Measurements from ENCODE around the gene NEDD4L.

The NEDD4L gene

GRCh38 chr18:58297198-58297597, 253.2 kb downstream of the NEDD4L start:
- DNase-seq (ENCODE audit: low spot score in 2 of 2) (no peak), ATAC-seq (replicated peaks; ENCODE audit: extremely low read depth, poor library complexity, severe bottlenecking) (no peak)
- peaks cover 20% of the 10 kb centered on the region for H3K27me3 Mint-ChIP-seq
- H3K36me3 Mint-ChIP-seq (ENCODE audit: insufficient read depth) = peaks cover 2% of the 10 kb centered on the region
- no peaks in the 10 kb centered on the region for H3K4me1 Mint-ChIP-seq
- H3K27ac Mint-ChIP-seq (ENCODE audit: low read depth) = no peak overlapping the region
- no peak overlapping the region for H3K4me3 Mint-ChIP-seq
- no peaks in the 10 kb centered on the region for H3K9me3 Mint-ChIP-seq

DNA sequence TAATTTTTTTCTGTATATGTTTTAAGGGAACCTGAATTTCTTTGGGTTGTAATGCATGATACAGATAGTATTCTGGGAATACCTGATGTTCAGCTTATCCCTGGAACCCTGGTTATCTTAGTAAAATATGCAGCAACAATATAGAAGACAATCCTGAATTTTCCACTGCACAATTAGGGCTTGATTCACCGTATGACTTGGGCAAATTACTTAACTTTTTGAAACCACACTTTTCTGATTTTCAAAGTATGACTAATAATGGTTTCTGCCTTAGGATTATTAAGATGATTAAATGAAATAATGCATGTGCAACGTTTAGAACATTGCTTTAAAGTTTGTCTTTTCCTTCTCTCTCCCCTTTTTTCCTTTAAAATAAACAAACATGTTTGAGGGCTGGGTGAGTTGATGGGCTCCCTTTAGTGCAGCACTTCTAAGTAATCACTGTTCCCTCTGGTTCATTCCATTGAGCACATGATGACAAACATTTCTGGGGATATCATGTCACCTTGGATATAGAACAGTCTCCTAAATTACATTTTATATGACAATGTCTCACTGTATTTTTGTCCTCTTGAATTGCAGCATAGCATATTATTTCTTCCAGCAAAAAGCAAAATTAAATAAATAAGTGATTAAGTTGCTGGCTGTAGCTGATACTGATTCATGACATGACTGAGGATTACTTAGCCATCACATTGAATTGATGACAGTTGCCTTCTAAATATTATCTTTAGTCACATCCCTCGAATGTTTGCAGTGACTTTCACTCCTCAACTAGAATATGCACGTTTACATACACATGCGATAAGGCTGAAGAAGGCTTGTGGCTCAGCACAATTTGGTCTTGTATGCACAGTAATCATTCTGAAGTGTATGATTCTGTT, 254.5 kb downstream of the NEDD4L start:
- no peak overlapping the region for H3K27ac Mint-ChIP-seq (ENCODE audit: low read depth)
- H3K36me3 Mint-ChIP-seq (ENCODE audit: insufficient read depth) = peaks cover 2% of the 10 kb centered on the region
- DNase-seq (ENCODE audit: low spot score in 2 of 2) = no peak
- H3K4me3 Mint-ChIP-seq = no peak overlapping the region
- no peaks in the 10 kb centered on the region for H3K9me3 Mint-ChIP-seq
- H3K27me3 Mint-ChIP-seq = peaks cover 33% of the 10 kb centered on the region
- no peaks in the 10 kb centered on the region for H3K4me1 Mint-ChIP-seq
- no peak for ATAC-seq (replicated peaks; ENCODE audit: extremely low read depth, poor library complexity, severe bottlenecking)

DNA sequence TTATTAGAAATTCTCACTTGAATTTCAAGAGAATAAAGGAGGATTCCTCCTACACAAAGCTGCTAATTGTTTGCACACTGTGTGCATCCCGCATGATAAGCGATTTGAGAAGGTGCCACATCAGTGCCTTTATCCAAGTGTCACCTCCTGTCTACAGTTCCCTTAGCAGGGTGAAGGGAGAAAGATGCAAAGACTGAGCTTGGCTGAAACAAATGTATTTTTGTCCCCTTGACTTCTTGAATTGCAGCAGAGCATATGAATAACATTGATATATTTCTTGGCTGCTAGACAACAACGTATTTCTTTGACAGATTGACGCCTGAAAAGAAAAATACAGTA, 255.1 kb downstream of the NEDD4L start:
- Mint-ChIP-seq H3K36me3 (ENCODE audit: insufficient read depth) (no peaks in the 10 kb centered on the region), H3K27me3 (peaks cover 39% of the 10 kb centered on the region), H3K9me3 (no peaks in the 10 kb centered on the region), H3K27ac (ENCODE audit: low read depth) (no peak overlapping the region), H3K4me1 (no peaks in the 10 kb centered on the region), H3K4me3 (no peak overlapping the region)
- DNase-seq (ENCODE audit: low spot score in 2 of 2) = no peak
- no peak for ATAC-seq (replicated peaks; ENCODE audit: extremely low read depth, poor library complexity, severe bottlenecking)

DNA sequence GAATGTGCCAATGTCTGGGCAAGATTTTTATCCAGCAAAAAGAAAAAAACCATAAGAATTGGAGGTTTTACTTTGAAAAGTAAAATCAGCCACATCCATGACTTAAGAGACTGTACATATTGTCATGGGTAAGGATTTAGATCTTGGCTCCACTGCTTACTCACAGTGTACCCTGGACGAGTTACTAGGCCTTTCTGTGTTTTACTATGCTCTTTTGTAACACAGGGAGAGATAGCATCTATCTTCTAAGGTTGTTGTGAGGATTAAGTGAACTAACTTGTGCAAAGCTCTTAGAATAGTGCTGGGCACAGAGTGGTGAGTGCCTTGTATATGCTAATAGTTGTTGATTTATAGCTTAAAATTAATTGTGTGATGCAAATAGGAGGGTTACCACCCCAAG, 255.9 kb downstream of the NEDD4L start:
- Mint-ChIP-seq H3K36me3 (ENCODE audit: insufficient read depth) (no peaks in the 10 kb centered on the region), H3K27me3 (peaks cover 45% of the 10 kb centered on the region), H3K9me3 (no peaks in the 10 kb centered on the region), H3K4me1 (no peaks in the 10 kb centered on the region), H3K4me3 (no peak overlapping the region), H3K27ac (ENCODE audit: low read depth) (no peak overlapping the region)
- DNase-seq (ENCODE audit: low spot score in 2 of 2) (no peak), ATAC-seq (replicated peaks; ENCODE audit: extremely low read depth, poor library complexity, severe bottlenecking) (no peak)

GRCh38 chr18:58300867-58301266, 256.8 kb downstream of the NEDD4L start:
- ATAC-seq (replicated peaks; ENCODE audit: extremely low read depth, poor library complexity, severe bottlenecking) (no peak), DNase-seq (ENCODE audit: low spot score in 2 of 2) (no peak)
- Mint-ChIP-seq H3K36me3 (ENCODE audit: insufficient read depth) (no peaks in the 10 kb centered on the region), H3K4me3 (no peak overlapping the region), H3K9me3 (no peaks in the 10 kb centered on the region), H3K27me3 (peaks cover 37% of the 10 kb centered on the region), H3K27ac (ENCODE audit: low read depth) (no peak overlapping the region), H3K4me1 (no peaks in the 10 kb centered on the region)

GRCh38 chr18:58302811-58303210, 258.8 kb downstream of the NEDD4L start:
- Mint-ChIP-seq H3K36me3 (ENCODE audit: insufficient read depth) (no peaks in the 10 kb centered on the region), H3K27ac (ENCODE audit: low read depth) (no peak overlapping the region), H3K27me3 (peaks cover 34% of the 10 kb centered on the region), H3K9me3 (no peaks in the 10 kb centered on the region), H3K4me1 (no peaks in the 10 kb centered on the region), H3K4me3 (no peak overlapping the region)
- no peak for DNase-seq (ENCODE audit: low spot score in 2 of 2)
- no peak for ATAC-seq (replicated peaks; ENCODE audit: extremely low read depth, poor library complexity, severe bottlenecking)

DNA sequence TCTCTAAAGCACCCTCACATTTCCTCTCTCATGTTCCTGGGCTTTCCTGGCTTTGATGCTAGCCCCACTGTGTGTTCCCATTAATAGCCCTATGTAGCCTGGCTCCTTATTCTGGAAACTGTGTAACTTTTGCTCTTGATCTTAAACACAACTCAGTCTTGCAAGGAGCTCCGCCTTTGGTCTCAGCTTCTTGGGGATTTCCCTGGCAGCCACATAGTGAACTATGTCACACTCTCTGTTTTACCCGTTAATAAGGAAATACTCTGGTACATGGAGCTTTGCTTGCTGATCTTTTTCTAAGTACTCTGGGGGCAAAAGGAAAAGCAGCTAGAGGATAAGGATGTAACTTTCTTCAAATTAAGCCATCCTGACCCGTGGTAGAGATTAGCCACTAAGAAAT, 259.3 kb downstream of the NEDD4L start:
- Mint-ChIP-seq H3K4me3 (no peak overlapping the region), H3K4me1 (no peaks in the 10 kb centered on the region), H3K27me3 (peaks cover 34% of the 10 kb centered on the region), H3K9me3 (no peaks in the 10 kb centered on the region), H3K27ac (ENCODE audit: low read depth) (no peak overlapping the region), H3K36me3 (ENCODE audit: insufficient read depth) (no peaks in the 10 kb centered on the region)
- DNase-seq (ENCODE audit: low spot score in 2 of 2) = no peak
- ATAC-seq (replicated peaks; ENCODE audit: extremely low read depth, poor library complexity, severe bottlenecking) = no peak

- Mint-ChIP-seq H3K4me1 (peaks cover 9% of the 10 kb centered on the region), H3K36me3 (ENCODE audit: insufficient read depth) (no peaks in the 10 kb centered on the region), H3K9me3 (no peaks in the 10 kb centered on the region)
Measured at GRCh38 chr18:58305792-58306191, 261.8 kb downstream of the NEDD4L start.

DNA sequence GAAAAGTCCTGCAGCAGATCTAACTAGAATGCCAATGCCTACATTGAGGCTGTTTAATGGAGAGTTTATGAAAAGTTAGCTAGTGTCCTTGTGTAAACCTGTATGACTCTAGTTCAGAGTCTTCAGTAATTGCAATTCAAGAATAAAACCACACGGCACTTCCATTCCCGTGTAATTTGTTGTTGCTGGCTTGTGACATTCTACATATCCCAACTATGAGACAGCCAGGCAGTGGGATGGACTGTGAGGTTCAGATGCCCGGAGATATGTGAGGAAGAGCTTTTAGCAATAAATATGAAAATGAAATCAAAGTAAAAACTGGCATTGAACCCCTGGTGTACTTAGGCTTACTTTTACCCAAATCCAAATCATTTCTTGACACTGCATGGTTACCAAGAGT, 263.4 kb downstream of the NEDD4L start:
- Mint-ChIP-seq H3K27me3 (peaks cover 52% of the 10 kb centered on the region), H3K9me3 (no peaks in the 10 kb centered on the region), H3K36me3 (ENCODE audit: insufficient read depth) (no peaks in the 10 kb centered on the region), H3K4me3 (no peak overlapping the region), H3K4me1 (peaks cover 17% of the 10 kb centered on the region), H3K27ac (ENCODE audit: low read depth) (no peak overlapping the region)
- ATAC-seq (replicated peaks; ENCODE audit: extremely low read depth, poor library complexity, severe bottlenecking) (no peak), DNase-seq (ENCODE audit: low spot score in 2 of 2) (no peak)

More at GRCh38 chr18:58305792-58306191, 261.8 kb downstream of the NEDD4L start:
- peaks cover 53% of the 10 kb centered on the region for H3K27me3 Mint-ChIP-seq
- H3K4me3 Mint-ChIP-seq = no peak overlapping the region
- DNase-seq (ENCODE audit: low spot score in 2 of 2) (no peak), ATAC-seq (replicated peaks; ENCODE audit: extremely low read depth, poor library complexity, severe bottlenecking) (no peak)
- H3K27ac Mint-ChIP-seq (ENCODE audit: low read depth) = no peak overlapping the region

DNA sequence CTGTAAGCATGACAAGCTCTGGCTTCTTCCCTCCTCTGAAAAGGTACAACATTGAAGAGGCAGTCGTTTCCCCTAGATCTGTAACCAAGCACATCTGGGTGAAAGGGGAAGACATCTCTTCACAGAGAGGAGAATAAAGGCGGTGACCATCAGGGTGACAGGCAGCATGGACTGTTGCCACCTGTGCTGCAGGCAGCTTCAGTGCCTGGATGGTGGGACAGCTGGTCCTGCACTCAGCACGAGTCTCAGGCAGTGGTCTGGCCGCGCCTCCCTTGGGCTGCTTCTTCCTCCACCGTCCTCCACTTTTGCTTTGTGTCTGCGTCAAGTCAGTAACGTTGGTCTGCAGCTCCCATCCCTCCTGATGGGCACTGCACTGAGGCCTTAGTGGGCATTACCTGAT, 264.4 kb downstream of the NEDD4L start:
- H3K27ac Mint-ChIP-seq (ENCODE audit: low read depth) = no peak overlapping the region
- no peak for DNase-seq (ENCODE audit: low spot score in 2 of 2)

DNA sequence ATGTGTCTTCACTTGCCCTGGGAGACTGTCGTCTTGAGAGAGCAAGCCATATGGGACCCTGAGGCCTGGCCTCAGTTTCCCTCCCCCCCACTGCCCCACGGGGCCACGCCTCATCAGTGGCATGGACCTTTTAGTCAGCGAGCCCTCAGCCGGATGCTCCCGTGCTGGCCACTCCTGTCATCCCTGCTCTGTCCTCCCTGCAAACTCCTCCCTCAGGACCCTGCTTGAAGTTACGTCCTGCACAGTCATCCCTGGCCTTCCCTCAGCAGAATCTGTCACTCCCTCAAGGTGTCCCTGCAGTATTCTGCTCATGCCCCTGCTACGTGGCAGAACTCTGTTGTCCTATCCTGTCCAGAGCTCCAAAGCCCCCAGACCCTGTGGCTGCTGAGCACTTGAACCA, 265.1 kb downstream of the NEDD4L start:
- Mint-ChIP-seq H3K36me3 (ENCODE audit: insufficient read depth) (no peaks in the 10 kb centered on the region), H3K9me3 (no peaks in the 10 kb centered on the region), H3K27ac (ENCODE audit: low read depth) (no peak overlapping the region), H3K27me3 (peaks cover 35% of the 10 kb centered on the region), H3K4me3 (no peak overlapping the region), H3K4me1 (peaks cover 17% of the 10 kb centered on the region)
- no peak for ATAC-seq (replicated peaks; ENCODE audit: extremely low read depth, poor library complexity, severe bottlenecking)
- DNase-seq (ENCODE audit: low spot score in 2 of 2) = no peak

More for the DNA sequence above, 264.4 kb downstream of the NEDD4L start:
- no peaks in the 10 kb centered on the region for H3K9me3 Mint-ChIP-seq
- peaks cover 42% of the 10 kb centered on the region for H3K27me3 Mint-ChIP-seq
- H3K4me3 Mint-ChIP-seq = no peak overlapping the region
- no peaks in the 10 kb centered on the region for H3K36me3 Mint-ChIP-seq (ENCODE audit: insufficient read depth)
- peaks cover 17% of the 10 kb centered on the region for H3K4me1 Mint-ChIP-seq
- ATAC-seq (replicated peaks; ENCODE audit: extremely low read depth, poor library complexity, severe bottlenecking) = no peak

GRCh38 chr18:58309610-58310239, 265.7 kb downstream of the NEDD4L start:
- no peaks in the 10 kb centered on the region for H3K9me3 Mint-ChIP-seq
- DNase-seq (ENCODE audit: low spot score in 2 of 2) (no peak), ATAC-seq (replicated peaks; ENCODE audit: extremely low read depth, poor library complexity, severe bottlenecking) (no peak)
- peak overlapping the region; percentile 59 for H3K27ac Mint-ChIP-seq (ENCODE audit: low read depth)
- peaks cover 29% of the 10 kb centered on the region for H3K27me3 Mint-ChIP-seq
- H3K4me1 Mint-ChIP-seq = peaks cover 17% of the 10 kb centered on the region
- peak overlapping the region; percentile 33 for H3K4me3 Mint-ChIP-seq
- no peaks in the 10 kb centered on the region for H3K36me3 Mint-ChIP-seq (ENCODE audit: insufficient read depth)

DNA sequence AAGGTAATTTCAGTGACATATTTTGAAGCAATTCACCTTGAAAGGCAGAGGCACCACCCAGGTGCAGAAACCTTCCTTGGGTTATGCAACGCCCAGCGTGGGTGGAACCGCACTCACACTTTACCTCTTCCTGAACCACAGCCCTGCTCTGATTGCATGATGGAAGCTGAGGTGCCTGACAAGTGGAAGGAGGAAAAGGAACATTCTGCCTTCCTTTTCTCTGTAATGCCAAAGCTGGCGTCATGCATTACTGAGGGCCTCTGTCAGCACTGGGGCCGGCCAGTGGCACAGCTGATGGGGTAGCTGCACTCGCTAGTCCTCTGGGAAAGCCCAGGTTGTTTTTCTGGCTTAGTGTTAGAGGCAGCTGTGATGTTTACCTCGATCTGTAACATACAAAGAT, 266.5 kb downstream of the NEDD4L start:
- peak; percentile 25 for ATAC-seq (replicated peaks; ENCODE audit: extremely low read depth, poor library complexity, severe bottlenecking)
- no peak overlapping the region for H3K4me3 Mint-ChIP-seq
- no peaks in the 10 kb centered on the region for H3K9me3 Mint-ChIP-seq
- no peak for DNase-seq (ENCODE audit: low spot score in 2 of 2)
- H3K27ac Mint-ChIP-seq (ENCODE audit: low read depth) = no peak overlapping the region
- H3K4me1 Mint-ChIP-seq = peaks cover 17% of the 10 kb centered on the region
- peaks cover 29% of the 10 kb centered on the region for H3K27me3 Mint-ChIP-seq
- H3K36me3 Mint-ChIP-seq (ENCODE audit: insufficient read depth) = no peaks in the 10 kb centered on the region
